Brain microvascular endothelial cell (primary cell): ENCODE measurements around the gene DPP9.

ENCODE experiments used
- DNase-seq: peaks from one replicate; pipeline ENCODE4 v3.0.0-alpha.2; 2020
- H3K27ac ChIP-seq: fragments of 250-450 bp; sonication (Bioruptor Pico); 2 replicates; pipeline ENCODE4 v1.5.1; 2020; ENCODE audit warnings: mild to moderate bottlenecking, moderate library complexity
- H3K27me3 ChIP-seq: fragments of 250-450 bp; sonication (Bioruptor Pico); replicated peaks from 2 replicates; pipeline ENCODE4 v1.5.1; 2020; ENCODE audit warnings: mild to moderate bottlenecking
- H3K36me3 ChIP-seq: fragments of 250-450 bp; sonication (Bioruptor Pico); replicated peaks from 2 replicates; pipeline ENCODE4 v1.5.1; 2020; ENCODE audit warnings: mild to moderate bottlenecking
- H3K4me3 ChIP-seq: 2 replicates; pipeline ENCODE4 v1.5.1; 2011; ENCODE audit warnings: low read depth, mild to moderate bottlenecking, control low read depth, low read length, moderate library complexity
- in situ Hi-C: cut with HindIII; loops from 2 replicates; pipeline ENCODE4 v1.10.0; 2017; ENCODE audit warnings: low sequenced_read_pairs, low pct_ligation_motif_present
- TF ChIP-seq, protein P1 (sequence below): IDR thresholded peaks from 2 replicates; pipeline ENCODE4 v1.5.1; 2011; ENCODE audit warnings: low read depth, mild to moderate bottlenecking, moderate library complexity, low read length, control low read depth, inconsistent platforms; ENCODE audit errors: missing control alignments

Gene DPP9

DNA sequence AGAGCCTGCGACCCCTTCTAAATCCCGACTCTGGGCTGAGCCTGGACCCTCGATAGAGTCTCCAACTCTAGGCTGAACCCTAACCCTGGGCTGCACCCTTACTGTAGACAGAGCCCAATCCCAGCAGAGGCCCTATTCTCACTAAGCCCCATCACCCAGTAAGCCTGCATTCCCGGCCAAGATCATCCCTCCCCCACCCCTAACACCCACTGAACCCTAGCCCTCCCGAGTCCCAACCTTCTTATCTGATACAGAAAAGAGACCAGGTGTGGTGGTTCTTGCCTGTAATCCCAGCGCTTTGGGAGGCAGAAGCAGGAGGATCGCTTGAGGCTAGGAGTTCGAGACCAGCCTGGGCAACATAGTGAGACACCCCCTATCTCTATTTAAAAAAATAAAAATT lies 86.9 kb downstream of the DPP9 start:
- in situ Hi-C loops: no loop called here
- Histone ChIP-seq H3K27ac (no peak overlapping the region), H3K27me3 (no peaks in the 10 kb centered on the region), H3K36me3 (no peaks in the 10 kb centered on the region), H3K4me3 (no peak overlapping the region)
- TF ChIP-seq, protein P1, sequence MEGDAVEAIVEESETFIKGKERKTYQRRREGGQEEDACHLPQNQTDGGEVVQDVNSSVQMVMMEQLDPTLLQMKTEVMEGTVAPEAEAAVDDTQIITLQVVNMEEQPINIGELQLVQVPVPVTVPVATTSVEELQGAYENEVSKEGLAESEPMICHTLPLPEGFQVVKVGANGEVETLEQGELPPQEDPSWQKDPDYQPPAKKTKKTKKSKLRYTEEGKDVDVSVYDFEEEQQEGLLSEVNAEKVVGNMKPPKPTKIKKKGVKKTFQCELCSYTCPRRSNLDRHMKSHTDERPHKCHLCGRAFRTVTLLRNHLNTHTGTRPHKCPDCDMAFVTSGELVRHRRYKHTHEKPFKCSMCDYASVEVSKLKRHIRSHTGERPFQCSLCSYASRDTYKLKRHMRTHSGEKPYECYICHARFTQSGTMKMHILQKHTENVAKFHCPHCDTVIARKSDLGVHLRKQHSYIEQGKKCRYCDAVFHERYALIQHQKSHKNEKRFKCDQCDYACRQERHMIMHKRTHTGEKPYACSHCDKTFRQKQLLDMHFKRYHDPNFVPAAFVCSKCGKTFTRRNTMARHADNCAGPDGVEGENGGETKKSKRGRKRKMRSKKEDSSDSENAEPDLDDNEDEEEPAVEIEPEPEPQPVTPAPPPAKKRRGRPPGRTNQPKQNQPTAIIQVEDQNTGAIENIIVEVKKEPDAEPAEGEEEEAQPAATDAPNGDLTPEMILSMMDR: no peak
- DNase-seq: no peak

DNA sequence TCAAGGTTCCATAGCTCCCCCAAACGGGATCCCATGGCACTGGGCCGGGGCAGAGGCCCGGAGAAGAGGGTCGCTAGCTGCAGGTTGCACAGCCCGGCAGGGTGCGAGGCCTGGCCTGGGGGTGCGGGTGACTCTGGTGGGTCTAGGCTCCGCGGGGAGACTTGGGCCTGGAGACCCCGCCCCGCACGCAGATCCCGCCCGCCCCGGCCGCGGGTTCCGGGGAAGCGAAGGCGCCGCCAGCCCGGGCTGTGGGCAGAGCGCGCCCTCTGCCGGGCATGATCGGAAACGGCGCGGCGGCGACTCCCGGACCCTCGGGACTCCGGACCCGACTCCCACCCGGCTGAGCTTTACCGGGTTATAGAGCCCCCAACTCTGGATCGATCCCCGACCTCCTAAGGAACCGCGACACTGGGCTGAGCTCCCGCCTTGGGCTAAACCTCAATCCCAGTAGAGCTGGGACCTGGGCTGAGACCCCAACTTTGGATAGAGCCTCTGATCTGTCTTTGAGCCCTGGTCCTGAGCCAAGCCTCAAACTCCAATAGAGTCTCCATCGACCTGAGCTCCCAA lies 87.4 kb downstream of the DPP9 start:
- H3K27ac ChIP-seq: no peak overlapping the region
- no peaks in the 10 kb centered on the region for H3K27me3 ChIP-seq
- in situ Hi-C loops: no loop called here
- DNase-seq: no peak
- TF ChIP-seq, protein P1: peak; percentile 69
- H3K4me3 ChIP-seq: peak overlapping the region; percentile 52
- H3K36me3 ChIP-seq: no peaks in the 10 kb centered on the region

DNA sequence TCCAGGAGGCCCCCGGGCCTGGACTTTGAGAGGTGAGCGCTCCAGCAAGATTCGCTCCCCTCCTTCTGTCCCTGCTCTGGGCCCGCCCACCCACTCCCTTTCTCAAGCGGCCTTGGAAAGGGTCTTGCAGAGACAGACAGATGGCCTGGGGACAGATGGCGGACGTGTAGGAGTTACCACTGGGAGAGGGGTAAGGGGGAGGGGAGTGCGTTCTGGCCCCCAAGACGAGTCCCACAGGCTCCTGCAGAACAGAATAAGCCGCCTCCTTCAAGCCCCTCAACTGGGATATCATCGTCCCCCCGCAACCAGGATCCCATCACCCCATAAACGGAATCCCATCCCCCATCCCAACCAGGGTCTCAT lies 87.9 kb downstream of the DPP9 start:
- in situ Hi-C loops: no loop called here
- H3K36me3 ChIP-seq: no peaks in the 10 kb centered on the region
- DNase-seq: no peak
- H3K27me3 ChIP-seq: no peaks in the 10 kb centered on the region
- TF ChIP-seq, protein P1: no peak
- peak overlapping the region; percentile 52 for H3K4me3 ChIP-seq
- H3K27ac ChIP-seq: no peak overlapping the region

DNA sequence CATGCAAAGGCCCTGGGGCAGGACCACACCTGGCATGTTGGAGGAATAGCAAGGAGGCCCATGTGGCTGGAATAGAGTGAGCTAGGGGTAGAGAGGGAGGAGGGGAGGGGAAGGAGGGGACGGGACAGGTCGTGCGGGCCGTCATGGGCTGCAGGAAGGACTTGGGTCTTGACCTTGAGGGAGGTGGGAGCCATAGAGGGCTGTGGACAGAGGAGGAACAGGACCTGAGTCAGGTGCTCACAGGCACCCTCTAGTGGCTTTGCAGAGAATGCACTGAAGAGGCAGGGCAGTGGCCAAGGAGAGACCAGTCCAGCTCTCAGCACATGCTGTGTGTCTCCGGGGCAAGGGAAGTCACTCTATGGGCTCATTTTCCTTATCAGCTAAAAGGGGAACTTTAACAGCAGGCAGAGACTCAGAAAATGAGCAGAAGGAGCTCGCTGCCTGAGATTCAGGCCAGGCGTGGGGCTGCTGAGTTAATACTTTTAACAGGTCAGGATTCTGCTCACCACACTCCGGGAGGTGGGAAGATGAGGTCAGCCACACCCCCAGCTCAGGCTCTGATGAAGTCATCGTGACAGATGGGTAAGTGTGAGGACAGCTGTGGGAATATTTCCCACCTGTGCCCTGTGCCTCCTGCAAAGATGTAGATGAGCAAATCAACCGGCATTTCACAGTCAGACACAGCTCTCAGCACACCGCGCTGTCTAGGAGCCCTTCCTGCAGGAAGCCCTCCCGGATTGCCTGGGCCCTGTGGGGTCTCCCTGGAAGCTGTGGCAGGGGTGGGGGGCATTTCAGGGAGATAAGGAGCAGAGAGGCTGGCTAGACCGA lies 90.3 kb downstream of the DPP9 start:
- TF ChIP-seq, protein P1: peak; percentile 95
- Histone ChIP-seq H3K27ac (peak overlapping the region; percentile 68), H3K4me3 (no peak overlapping the region), H3K36me3 (no peaks in the 10 kb centered on the region), H3K27me3 (no peaks in the 10 kb centered on the region)
- in situ Hi-C loops: no loop called here
- DNase-seq: peak; percentile 82
